OCI-LY1 (cell line): ENCODE measurements around the gene B4GALNT1.

ENCODE experiments used
- CTCF ChIP-seq: fragments of 200-600 bp; sonication (generic), shearing (Covaris generic); IDR thresholded peaks from 2 replicates; pipeline ENCODE4 v1.5.1; 2017; ENCODE audit warnings: mild to moderate bottlenecking, antibody characterized with exemption, low read length, moderate library complexity, mixed read lengths
- EZH2 ChIP-seq: fragments of 200-600 bp; sonication (generic), shearing (Covaris generic); IDR thresholded peaks from 2 replicates; pipeline ENCODE4 v1.8.0; 2017; ENCODE audit warnings: borderline replicate concordance, mixed run types, mild to moderate bottlenecking, antibody characterized with exemption, low read length, moderate library complexity, mixed read lengths

- TF ChIP-seq CTCF = no peak
- no peak for TF ChIP-seq EZH2
Measured at GRCh38 chr12:57591782-57592325, 41.1 kb downstream of the B4GALNT1 start.
